ENCODE data around the gene ARFRP1.
"Not testable (repeated sequence)": the region's sequence is repeated elsewhere in the genome, so short reads cannot be mapped to it uniquely, and the experiment has no call there.

Gene ARFRP1

DNA sequence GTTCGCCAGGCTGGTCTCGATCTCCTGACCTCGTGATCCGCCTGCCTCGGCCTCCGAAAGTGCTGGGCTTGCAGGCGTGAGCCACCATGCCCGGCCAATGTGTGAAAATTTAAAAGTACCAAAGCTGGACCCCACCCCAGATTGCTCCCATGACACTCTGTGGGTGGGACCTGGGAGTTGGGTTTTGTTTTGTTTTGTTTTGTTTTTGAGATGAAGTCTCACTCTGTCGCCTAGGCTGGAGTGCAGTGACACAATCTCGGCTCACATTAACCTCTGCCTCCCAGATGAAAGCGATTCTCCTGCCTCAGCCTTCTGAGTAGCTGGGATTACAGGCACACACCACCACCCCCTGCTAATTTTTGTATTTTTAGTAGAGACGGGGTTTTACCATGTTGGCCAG lies 36.1 kb downstream of the ARFRP1 start:
- not testable (repeated sequence) for DNase-seq

- DNase-seq: no peak
These were observed 39.4 kb downstream of the ARFRP1 start for GRCh38 chr20:63668351-63668750.

GRCh38 chr20:63667858-63668257 lies 39.9 kb downstream of the ARFRP1 start:
- no peak for DNase-seq

GRCh38 chr20:63665708-63666107 lies 42.1 kb downstream of the ARFRP1 start:
- DNase-seq: no peak

DNA sequence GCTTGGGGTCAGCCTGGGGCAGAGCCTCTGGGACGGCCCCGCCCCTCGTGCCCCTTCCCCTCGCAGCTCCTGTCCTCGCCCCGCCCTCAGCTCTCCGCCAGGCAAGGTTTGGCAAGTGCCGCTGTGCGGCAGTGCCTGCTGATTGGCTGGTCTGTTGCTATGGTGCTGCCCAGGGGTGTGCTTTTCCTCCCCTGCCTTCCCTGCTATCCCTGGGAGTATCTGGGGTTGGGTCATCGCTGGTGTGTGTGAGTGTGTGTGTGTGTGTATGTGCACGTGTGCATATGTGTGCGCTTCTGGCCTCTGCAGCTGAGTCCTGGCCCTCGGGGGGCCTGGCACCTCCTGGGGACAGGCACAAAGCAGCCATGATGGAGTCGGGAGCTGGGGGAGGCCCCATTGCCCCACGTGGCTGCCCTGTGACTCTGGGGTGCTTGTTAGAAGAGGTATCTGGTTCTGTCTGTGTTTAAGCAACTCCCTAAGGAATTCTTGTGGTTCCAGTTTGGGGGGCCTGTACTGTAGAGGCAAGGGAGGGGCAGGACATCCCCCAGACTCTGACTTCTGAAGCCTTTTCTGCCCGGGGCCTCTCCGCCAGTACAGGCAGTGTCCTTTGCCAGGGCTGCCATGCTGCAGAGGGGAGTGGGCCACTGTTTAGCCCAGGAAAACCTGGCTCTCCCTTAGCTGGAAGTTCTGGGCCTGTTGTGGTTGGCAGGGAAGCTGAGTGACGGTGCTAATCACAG lies 42.7 kb downstream of the ARFRP1 start:
- no peak for DNase-seq

GRCh38 chr20:63664143-63664851 lies 43.5 kb downstream of the ARFRP1 start:
- DNase-seq: no peak

DNA sequence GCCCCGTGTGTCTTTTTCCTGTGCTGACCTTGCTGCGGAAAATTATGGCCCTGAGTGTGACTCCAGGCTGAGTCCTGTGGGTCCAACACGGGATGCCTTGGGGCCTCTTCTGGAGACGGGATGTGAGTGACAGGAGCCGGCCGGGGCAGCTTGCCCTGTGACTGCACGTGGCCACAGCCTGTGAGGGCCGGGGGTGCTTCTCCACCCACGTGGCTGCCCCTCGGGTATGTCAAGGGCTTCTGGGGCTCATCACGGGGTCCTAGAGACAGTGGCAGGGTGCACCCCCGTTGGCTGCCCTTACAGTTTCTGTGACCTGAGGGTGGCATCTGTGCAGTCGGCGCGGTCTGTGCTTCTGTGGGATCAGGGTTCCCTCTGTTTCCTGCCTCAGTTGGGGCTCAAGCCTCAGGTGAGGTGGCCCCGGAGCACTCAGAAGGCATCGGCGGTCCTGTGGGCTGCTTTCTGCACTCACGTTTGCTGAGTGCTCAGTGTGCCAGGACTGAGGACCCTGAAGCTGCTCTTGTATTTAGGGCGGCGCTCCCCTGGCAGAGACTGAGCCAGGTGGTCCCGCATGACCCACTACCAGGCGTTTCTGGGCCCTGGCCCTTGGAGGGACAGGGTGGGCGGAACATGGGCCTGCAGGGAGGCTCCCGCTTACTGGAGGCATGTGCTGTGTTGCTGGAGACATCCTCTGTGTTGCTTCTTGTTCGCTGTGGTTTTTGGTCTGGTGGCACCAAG lies 44.3 kb downstream of the ARFRP1 start:
- DNase-seq: no peak

- no peak for DNase-seq
These were observed 45.0 kb downstream of the ARFRP1 start for GRCh38 chr20:63662813-63663189.

DNA sequence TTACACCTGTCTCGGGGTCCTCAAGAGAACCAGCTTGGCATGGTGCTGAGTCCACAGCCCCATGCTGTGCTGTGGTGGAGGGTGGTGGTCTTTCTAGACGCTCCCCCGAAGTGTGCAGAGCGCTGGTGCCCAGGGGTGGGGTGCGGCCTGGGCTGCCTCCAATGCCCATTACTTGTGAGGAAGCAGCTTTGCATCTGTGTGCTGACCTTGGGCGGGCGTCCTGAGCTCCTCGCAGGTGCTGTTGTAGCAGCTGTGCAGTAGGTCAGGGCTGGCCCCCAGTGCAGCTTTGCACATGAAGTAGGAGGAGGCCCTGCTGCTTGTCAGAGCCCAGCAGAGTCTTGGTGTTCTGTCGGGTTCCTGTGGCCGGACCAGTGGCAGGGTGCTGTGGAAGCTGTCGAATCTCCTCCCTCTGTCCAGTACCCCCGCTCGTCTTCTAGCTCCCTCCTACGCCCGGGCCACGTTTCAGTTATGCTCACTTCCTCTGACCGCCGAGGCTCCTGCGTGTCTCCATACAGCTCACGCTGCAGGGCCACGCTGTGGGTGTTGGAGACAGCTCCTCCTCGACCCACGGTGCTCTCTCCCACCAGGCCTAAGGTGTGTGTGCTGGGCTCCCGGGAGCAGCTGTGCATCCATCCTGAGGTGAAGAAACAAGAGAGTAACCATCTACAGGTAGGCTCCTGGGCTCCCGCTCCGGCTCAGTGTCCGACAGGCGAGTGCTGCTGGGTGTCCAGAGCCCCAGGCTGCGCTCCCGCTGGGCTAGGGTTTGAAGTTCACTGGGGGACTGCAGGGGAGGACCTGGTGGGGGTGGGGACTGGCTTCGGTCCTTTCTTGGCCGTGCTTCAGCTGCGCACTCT lies 45.6 kb downstream of the ARFRP1 start:
- no peak for DNase-seq

- DNase-seq: no peak
These were observed 46.7 kb downstream of the ARFRP1 start for GRCh38 chr20:63661108-63661507.

DNA sequence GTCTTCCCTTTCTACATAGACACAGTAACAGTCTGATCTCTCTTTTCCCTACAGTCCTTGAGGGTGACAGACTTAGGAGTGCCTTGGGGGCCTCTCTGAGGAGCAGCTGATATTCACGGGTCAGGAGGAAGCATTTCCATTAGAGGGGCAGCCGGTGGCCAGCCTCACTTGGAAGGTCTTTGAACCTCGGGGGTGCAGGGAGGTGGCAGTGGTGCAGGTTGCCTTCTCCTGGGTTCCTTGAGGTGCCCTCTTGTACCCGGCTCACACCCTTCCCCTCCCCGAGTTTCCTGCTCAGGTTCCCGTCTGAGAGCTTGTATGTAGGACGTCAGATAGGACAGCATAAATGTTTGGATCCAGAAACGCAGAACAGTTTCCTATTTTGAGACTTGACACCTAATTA lies 47.2 kb downstream of the ARFRP1 start:
- no peak for DNase-seq

DNA sequence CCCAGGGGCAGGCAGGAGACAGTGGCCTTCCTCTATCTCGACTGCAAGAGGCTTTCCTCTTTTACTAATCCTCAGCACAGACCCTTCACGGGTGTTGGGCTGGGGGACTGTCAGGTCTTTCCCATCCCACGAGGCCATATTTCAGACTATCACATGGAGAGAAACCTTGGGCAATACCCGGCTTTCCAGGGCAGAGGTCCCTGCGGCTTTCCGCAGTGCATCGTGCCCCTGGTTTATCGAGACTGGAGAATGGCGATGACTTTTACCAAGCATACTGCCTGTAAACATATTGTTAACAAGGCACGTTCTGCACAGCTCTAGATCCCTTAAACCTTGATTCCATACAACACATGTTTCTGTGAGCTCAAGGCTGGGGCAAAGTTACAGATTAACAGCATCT lies 47.6 kb downstream of the ARFRP1 start:
- not testable (repeated sequence) for DNase-seq

DNA sequence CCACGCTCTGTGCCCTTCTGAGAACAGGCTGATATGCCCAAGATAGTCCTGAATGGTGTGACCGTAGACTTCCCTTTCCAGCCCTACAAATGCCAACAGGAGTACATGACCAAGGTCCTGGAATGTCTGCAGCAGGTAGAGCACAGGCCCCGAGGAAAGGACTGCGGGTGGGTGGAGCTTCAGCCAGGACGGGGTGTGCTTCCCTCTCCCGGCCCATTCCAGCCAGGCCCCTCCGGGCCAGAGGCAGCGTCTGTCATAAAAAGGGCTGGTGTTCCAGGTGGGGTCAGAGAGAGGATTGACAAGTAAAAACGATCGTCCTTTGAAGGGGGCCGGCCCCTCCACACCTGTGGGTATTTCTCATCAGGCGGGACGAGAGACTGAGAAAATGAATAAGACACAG lies 48.4 kb downstream of the ARFRP1 start:
- DNase-seq: no peak

DNA sequence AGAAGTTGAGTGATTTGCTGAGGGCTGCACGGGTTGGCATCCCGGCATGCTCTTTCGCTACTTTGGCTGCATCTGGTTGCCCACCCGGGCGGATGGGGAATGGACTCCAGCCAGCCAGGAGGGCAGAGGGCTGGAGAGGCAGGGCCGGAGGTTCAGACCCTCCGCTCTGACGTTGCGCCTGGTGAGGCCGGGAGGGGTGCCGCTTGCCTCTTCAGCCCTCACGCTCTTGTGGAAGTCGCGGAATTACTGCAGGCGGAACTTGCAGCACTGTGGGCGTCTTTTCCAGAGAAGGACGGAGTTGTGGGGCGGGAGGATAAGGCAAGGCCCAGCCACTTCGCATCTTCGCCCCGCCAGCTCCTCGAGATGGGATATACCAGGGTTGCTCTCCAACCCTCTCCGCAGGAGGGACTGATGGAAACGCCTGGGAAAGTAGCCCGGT lies 49.0 kb downstream of the ARFRP1 start:
- peak; percentile 23 for DNase-seq

GRCh38 chr20:63657937-63658748 lies 49.6 kb downstream of the ARFRP1 start, which contains the start of gene RTEL1:
RTEL1 (plus strand) TSS chr20:63658312; CDS start chr20:63659403, 1,091 bp downstream.
- peak; percentile 87 for DNase-seq

- DNase-seq: no peak
These were observed 50.4 kb downstream of the ARFRP1 start for GRCh38 chr20:63657260-63657936.

GRCh38 chr20:63656451-63656850 lies 51.3 kb downstream of the ARFRP1 start:
- DNase-seq: no peak

DNA sequence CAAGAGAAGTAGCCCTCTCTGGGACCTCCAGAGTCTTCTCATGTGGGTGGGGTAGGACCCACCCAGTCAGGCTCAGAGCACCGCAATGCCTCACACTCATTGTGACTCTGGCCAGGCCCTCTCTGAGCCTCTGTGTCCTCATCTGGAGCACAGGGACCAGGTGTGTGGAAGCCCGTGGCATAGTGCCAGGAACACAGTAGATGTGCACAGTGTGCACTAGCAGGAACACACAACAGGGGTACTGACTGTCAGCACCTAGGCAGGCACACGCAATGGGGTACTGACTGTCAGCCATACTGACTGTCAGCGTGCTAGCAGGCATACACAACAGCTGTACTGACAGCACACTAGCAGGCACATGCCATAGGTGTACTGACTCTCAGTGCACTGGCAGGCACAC lies 52.5 kb downstream of the ARFRP1 start:
- no peak for DNase-seq

DNA sequence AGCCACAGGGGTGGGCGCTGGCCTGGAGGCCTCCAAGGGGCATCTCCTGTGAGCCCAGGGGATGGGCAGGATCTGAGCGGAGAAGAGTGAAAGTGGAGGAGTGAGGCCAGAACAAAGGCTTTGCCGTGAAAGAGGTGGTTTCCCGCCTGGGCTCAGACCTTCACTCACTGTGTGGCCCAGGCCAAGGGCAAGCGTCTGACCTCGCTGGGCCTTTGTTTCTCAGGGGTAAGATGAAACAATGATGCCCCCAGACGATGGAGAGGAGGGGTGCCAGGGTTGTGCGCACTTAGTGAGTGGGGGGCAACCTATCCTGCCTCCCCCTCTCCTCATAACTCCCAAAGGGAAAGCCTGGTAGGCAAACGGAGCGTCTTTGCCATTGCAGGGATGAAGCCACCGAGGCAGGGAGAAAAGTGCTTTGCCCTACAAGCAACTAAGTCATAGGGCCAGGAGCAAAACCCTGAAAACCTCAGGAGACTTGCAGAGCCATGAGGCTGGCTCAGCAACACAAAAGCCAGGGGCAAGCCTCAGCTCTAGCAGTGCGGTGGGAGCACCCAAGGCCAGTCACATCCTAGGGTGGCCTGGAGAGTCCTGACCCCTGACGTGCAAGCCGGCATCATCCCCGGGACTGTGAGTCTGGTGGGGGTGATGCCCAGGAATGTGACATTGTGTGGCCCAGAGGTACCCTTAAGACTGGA lies 53.7 kb downstream of the ARFRP1 start:
- no peak for DNase-seq
